ENCODE results near the gene JAK1. TPM values are rescaled to one million over a fixed set of nuclear protein-coding genes. Genes with fewer than 3 reads are reported as not detected.

Gene JAK1
- total RNA-seq, 4 donors from 2014 or later, result 132 to 166 (median 161) TPM

GRCh38 chr1:64940025-64940424 lies 26.3 kb downstream of the JAK1 start:
- TF ChIP-seq POLR2AphosphoS5 (IDR thresholded peaks at IDR 0.05) (no peak), CTCF (IDR thresholded peaks at IDR 0.05) (no peak), POLR2A (IDR thresholded peaks at IDR 0.05) (no peak), EP300 (IDR thresholded peaks at IDR 0.05) (no peak)
- H3K4me3 ChIP-seq, result no peak overlapping the region
- H3K9me3 ChIP-seq, result no peaks in the 10 kb centered on the region
- H3K27me3 ChIP-seq, result no peaks in the 10 kb centered on the region
- WGBS, 2 donors (ENCODE audit: low coverage in 1 of 2), result 89 to 92% methylated on average over 2 to 3 of the region's 3 CpGs
- no peak for ATAC-seq
- peaks cover 0 to 53% (median 5%) of the 10 kb centered on the region in 3 donors for H3K4me1 ChIP-seq
- no peaks in the 10 kb centered on the region for H3K36me3 ChIP-seq
- no peak overlapping the region for H3K27ac ChIP-seq

GRCh38 chr1:64938991-64939390 lies 27.4 kb downstream of the JAK1 start:
- Histone ChIP-seq H3K27me3 (no peaks in the 10 kb centered on the region), H3K36me3 (no peaks in the 10 kb centered on the region), H3K9me3 (no peaks in the 10 kb centered on the region), H3K27ac (no peak overlapping the region), H3K4me3 (no peak overlapping the region), H3K4me1 (peaks cover 0 to 63% (median 14%) of the 10 kb centered on the region in 3 donors)
- TF ChIP-seq POLR2AphosphoS5 (IDR thresholded peaks at IDR 0.05) (no peak), CTCF (IDR thresholded peaks at IDR 0.05) (no peak), EP300 (IDR thresholded peaks at IDR 0.05) (no peak), POLR2A (IDR thresholded peaks at IDR 0.05) (no peak)
- no peak for ATAC-seq
- 69 to 87% methylated on average over 1 to 2 of the region's 2 CpGs for WGBS, 2 donors (ENCODE audit: low coverage in 1 of 2)

- Histone ChIP-seq H3K36me3 (no peaks in the 10 kb centered on the region), H3K27ac (no peak overlapping the region), H3K4me3 (no peak overlapping the region), H3K4me1 (peaks cover 3 to 68% (median 28%) of the 10 kb centered on the region in 3 donors), H3K9me3 (no peaks in the 10 kb centered on the region), H3K27me3 (no peaks in the 10 kb centered on the region)
- no peak for ATAC-seq
- TF ChIP-seq CTCF (IDR thresholded peaks at IDR 0.05) (no peak), POLR2A (IDR thresholded peaks at IDR 0.05) (no peak), POLR2AphosphoS5 (IDR thresholded peaks at IDR 0.05) (no peak), EP300 (IDR thresholded peaks at IDR 0.05) (no peak)
- WGBS, 2 donors (ENCODE audit: low coverage in 1 of 2), result 50% methylated on average over 1 of the region's 1 CpG; no CpG with 5 or more reads in 1 of the 2 donors
Measured at GRCh38 chr1:64936956-64937355, 29.4 kb downstream of the JAK1 start.

- TF ChIP-seq POLR2A (IDR thresholded peaks at IDR 0.05), result no peak
- no peak for TF ChIP-seq POLR2AphosphoS5 (IDR thresholded peaks at IDR 0.05)
- TF ChIP-seq CTCF (IDR thresholded peaks at IDR 0.05), result no peak
- TF ChIP-seq EP300 (IDR thresholded peaks at IDR 0.05), result no peak
- no peak for ATAC-seq
- peaks cover 3 to 62% (median 24%) of the 10 kb centered on the region in 3 donors for H3K4me1 ChIP-seq
Measured at GRCh38 chr1:64935551-64936155, 30.7 kb downstream of the JAK1 start.

GRCh38 chr1:64934878-64935275 lies 31.5 kb downstream of the JAK1 start:
- H3K4me3 ChIP-seq, result no peak overlapping the region
- no peaks in the 10 kb centered on the region for H3K36me3 ChIP-seq
- TF ChIP-seq CTCF (IDR thresholded peaks at IDR 0.05) (no peak), EP300 (IDR thresholded peaks at IDR 0.05) (no peak), POLR2A (IDR thresholded peaks at IDR 0.05) (no peak), POLR2AphosphoS5 (IDR thresholded peaks at IDR 0.05) (no peak)
- no peaks in the 10 kb centered on the region for H3K27me3 ChIP-seq
- no peak for ATAC-seq
- whole genome bisulfite sequencing, 2 donors (ENCODE audit: low coverage in 1 of 2), result 83% methylated on average over 1 of the region's 1 CpG; no CpG with 5 or more reads in 1 of the 2 donors
- H3K9me3 ChIP-seq, result no peaks in the 10 kb centered on the region
- peak overlapping the region in 3 of 4 donors; percentile 66 to 77 (median 68) for H3K27ac ChIP-seq
- peaks cover 3 to 62% (median 24%) of the 10 kb centered on the region in 3 donors for H3K4me1 ChIP-seq

More at GRCh38 chr1:64935551-64936155, 30.7 kb downstream of the JAK1 start:
- H3K4me3 ChIP-seq, result no peak overlapping the region
- H3K27ac ChIP-seq, result peak overlapping the region in 2 of 4 donors; percentile 1 to 66
- no peaks in the 10 kb centered on the region for H3K27me3 ChIP-seq
- no peaks in the 10 kb centered on the region for H3K9me3 ChIP-seq
- WGBS, 2 donors (ENCODE audit: low coverage in 1 of 2), result 82 to 86% methylated on average over 1 to 8 of the region's 9 CpGs
- no peaks in the 10 kb centered on the region for H3K36me3 ChIP-seq
